GM20000 (cell line): ENCODE measurements around the gene RANBP1.
A peak's percentile ranks its signal among the peaks of the same experiment; 100 is the strongest.

Experiments
- DNase-seq: peaks from one replicate; pipeline ENCODE4 v3.0.0; 2012; ENCODE audit warnings: low spot score
- CTCF ChIP-seq: IDR thresholded peaks from 2 replicates; pipeline ENCODE4 v1.5.1; 2012; ENCODE audit warnings: mild to moderate bottlenecking, control low read depth; ENCODE audit errors: extremely low read depth, missing control alignments

RANBP1 gene

DNA sequence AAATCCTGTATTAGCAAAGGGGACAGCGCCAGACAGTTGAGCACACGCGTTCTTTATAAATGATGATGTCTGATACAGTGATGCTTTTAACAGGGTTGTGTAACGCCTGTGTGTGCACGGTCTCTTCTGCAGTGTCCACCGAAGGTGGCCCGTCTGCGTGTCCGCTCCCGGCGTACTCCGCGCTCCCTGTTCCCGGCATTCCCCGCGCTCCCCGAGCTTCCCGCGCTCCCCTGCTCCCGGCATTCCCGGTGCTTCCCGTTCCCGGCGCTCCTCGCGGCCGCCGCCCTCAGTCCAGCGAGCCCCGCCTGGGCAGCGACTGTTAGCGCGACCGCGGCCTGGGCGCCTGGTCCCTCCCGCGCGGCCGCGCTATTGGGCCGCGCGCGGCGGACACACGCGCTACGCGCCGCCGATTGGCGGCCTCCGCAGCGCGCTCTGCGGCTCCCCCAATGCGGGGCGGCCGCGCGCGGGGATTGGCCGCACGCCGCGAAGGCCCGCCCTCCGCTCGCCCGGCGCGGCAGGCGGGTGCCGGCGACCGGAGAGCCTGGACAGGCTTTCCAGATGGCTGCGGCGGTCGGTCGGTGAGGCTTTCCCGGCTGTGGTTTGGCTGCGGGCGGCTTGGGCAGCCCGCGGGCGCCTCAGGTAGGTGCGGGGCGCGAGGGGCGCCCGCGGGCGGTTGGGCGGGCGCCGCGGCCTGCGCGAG lies 36.0 kb upstream of the RANBP1 start, which contains the start of gene DGCR8:
TSS of gene DGCR8 (plus strand) at position 497 of the 700 bp plus-strand sequence. CDS start 5,723 bp downstream, outside the sequence.
- no peak for TF ChIP-seq CTCF
- peak; percentile 99 for DNase-seq

DNA sequence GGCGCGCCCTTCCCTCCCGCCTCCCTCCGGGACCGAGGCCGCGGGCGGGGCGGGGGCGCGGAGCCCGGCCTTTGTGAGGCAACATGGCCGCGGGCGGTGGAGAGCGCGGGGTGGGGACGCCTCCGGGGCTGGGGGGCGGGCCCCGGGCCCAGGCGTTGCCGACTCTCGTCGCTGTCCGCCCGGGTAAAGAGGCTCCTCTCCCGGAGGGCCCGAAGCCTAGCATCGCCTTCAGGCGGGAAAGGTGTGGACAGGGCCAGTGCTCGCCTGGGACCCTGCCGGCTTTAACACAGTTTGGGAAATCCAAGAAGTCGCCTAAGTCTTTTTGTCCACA lies 35.5 kb upstream of the RANBP1 start:
- no peak for TF ChIP-seq CTCF
- peak; percentile 93 for DNase-seq

DNA sequence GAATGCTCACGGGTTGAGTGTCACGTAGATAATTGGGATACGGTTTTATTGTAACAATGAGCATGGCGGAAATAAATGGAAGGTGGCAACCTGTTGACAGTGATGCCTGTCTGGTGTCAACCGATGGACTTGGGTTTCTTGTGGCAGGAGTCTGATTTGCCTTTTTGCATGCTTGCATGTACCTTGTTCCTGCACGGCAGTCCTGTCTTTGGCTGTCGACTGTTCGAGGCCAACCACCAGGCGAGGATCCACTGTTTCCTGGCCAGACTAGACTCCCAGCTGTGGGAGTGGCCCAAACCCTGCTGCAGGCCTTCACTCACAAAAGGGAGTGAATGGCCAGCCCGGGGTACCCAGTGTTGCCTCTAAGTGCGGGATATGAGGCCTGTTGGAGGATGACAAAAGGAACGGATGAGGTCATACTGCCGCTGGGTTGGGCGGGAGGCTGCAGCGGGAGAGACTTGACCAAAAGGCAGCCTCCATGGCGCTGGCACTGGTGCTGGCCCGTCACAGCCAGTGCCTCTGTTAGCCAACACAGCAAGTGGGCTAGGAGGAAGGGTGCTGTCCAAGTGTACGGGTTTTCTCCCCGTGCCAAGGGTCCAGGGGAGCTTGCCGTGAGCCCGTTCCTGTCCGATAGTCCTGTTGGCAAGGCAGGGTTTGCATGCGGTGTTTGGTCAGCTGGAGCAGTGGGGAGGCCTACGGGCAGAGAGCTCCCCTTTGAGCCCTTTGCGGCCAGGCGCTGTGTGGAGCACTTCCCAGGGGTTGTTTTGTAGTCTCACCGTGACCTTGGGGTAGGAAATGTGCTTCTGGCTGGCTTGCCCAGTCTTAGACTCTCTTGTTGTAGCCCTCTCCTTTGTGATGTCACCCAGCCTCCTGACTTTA lies 34.9 kb upstream of the RANBP1 start:
- DNase-seq, result no peak
- no peak for TF ChIP-seq CTCF

- TF ChIP-seq CTCF, result no peak
- no peak for DNase-seq
Observed at GRCh38 chr22:20083157-20083890, 32.6 kb upstream of the RANBP1 start.

GRCh38 chr22:20083891-20084546 lies 31.9 kb upstream of the RANBP1 start:
- DNase-seq, result no peak
- TF ChIP-seq CTCF, result no peak

- no peak for DNase-seq
- peak; percentile 22 for TF ChIP-seq CTCF
Observed at GRCh38 chr22:20084547-20085413, 31.1 kb upstream of the RANBP1 start.
